Measurements from ENCODE around the gene RASGRF1.

The RASGRF1 gene

DNA sequence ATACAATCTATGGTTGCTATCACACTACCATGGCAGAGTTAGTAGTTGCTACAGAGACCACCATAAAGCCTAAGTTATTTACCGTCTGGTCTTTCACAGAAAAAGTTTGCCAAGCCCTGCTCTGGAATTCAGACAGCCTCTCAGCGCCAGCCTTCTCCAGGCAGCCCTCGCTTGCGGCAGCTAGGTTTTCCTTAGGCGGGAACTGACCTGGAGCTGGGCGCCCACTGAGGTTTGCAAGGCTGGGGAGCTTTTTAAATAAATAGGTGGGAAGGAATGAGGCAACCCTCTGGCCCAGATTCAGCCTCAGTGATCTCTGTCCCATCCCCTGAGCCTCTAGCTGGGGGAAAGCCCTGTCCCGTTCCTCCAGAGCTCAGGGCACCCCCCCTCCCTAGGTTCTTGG, 146.9 kb downstream of the RASGRF1 start:
- TF ChIP-seq, protein P1, sequence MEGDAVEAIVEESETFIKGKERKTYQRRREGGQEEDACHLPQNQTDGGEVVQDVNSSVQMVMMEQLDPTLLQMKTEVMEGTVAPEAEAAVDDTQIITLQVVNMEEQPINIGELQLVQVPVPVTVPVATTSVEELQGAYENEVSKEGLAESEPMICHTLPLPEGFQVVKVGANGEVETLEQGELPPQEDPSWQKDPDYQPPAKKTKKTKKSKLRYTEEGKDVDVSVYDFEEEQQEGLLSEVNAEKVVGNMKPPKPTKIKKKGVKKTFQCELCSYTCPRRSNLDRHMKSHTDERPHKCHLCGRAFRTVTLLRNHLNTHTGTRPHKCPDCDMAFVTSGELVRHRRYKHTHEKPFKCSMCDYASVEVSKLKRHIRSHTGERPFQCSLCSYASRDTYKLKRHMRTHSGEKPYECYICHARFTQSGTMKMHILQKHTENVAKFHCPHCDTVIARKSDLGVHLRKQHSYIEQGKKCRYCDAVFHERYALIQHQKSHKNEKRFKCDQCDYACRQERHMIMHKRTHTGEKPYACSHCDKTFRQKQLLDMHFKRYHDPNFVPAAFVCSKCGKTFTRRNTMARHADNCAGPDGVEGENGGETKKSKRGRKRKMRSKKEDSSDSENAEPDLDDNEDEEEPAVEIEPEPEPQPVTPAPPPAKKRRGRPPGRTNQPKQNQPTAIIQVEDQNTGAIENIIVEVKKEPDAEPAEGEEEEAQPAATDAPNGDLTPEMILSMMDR (IDR thresholded peaks at IDR 0.05) = no peak

DNA sequence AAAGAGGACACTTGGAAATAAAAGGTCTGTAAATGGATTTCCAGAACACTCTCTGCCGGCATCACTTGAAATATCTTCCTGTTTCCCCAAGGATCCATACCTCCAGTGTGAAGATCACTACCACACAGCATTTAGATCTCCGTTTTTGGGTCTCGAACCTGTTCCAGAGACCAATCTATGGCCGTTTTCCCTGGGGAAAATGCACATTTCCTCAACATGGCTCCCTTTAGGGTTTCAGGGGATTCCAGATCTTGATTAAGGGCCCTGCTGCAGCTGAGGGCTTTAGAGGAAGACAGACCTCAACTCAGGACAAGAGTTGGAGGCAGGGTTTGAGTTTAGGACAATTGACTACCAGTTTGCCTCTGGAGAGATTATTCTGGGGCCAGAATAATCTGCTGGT, 147.8 kb downstream of the RASGRF1 start:
- TF ChIP-seq, protein P1 (IDR thresholded peaks at IDR 0.05) = no peak

DNA sequence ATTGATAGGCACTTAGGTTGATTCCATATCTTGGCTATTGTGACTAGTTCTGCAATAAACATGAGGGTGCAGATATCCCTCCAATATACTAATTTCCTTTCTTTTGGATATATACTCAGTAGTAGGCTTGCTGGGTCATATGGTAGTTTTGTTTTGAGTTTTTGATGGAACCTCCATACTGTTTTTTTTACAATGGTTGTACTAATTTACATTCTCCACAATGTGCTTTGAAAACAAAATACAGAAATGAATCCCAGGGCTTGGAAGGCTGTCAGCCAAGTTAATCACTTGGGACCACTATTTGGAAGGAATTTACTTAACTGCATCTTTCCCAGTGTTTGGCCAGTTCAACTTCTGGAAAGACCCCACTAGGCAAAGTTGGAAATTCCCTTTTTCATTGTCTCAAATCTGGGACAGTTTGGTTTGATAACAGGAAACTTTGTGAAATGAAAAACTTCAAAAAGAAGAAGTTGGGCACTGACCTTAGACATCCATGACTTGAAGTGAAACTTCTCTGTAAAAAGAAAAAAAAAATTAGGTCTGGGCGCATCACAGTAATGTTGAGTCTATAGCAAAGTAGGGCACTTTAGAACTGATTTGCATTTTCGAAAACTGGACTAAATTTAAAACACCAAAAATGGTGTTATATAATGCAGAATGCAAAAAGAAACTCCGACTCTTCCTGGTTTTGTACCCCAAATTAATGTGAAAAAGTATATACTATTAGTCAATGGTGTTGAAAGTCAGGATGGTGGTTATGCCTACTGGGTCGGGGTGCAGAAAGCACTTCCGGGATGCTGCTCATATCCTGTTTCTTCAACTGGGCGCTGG, 151.7 kb downstream of the RASGRF1 start:
- TF ChIP-seq, protein P1 (IDR thresholded peaks at IDR 0.05) = no peak

DNA sequence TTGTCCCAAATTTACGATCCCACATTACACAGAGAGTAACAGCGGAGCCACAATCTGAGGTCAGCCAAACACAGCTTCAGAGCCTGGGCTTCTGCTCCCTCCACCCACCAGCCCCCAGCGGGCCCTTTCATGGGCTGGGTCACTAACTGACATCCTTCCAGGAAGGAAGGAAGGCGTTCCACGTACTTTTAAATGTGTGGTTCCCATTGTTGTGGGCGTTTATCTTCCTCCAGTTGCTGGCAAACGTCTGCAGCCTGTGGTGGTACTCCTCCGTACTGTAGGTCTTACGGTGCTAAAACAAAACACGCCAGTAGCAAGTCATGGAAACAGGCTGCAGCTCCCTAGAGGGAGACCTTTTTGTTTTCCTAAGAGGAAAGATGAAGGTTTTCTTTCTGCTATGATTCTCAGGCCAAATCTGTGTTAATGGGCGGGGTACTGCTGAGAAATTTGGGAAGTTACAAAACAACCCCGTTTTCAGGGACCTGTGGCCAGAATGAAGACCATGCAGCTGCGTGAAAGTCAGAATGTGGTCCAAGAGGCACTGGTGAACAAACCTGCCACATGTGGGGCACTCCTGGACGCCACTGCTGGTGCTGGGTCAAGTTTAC, 153.3 kb downstream of the RASGRF1 start:
- TF ChIP-seq, protein P1 (IDR thresholded peaks at IDR 0.05) = no peak

DNA sequence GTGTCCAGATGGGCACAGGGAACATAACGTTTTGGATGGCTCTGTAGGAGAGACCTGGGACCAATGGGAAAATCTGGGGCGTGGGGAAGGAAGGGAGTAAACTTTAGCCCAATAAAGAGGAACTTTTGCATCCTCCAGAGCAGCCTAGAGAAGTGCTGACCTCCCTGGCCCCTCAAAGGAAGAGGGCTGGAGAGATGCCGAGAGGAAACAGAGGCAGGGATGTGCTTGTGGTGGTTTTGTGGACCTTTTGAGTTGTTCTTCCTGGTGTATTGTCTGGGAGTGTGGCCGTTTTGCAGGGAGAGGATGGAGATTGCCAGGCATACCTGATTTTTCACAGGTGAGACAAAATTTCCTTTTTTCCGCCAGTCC, 155.9 kb downstream of the RASGRF1 start:
- TF ChIP-seq, protein P1 (IDR thresholded peaks at IDR 0.05) = no peak

DNA sequence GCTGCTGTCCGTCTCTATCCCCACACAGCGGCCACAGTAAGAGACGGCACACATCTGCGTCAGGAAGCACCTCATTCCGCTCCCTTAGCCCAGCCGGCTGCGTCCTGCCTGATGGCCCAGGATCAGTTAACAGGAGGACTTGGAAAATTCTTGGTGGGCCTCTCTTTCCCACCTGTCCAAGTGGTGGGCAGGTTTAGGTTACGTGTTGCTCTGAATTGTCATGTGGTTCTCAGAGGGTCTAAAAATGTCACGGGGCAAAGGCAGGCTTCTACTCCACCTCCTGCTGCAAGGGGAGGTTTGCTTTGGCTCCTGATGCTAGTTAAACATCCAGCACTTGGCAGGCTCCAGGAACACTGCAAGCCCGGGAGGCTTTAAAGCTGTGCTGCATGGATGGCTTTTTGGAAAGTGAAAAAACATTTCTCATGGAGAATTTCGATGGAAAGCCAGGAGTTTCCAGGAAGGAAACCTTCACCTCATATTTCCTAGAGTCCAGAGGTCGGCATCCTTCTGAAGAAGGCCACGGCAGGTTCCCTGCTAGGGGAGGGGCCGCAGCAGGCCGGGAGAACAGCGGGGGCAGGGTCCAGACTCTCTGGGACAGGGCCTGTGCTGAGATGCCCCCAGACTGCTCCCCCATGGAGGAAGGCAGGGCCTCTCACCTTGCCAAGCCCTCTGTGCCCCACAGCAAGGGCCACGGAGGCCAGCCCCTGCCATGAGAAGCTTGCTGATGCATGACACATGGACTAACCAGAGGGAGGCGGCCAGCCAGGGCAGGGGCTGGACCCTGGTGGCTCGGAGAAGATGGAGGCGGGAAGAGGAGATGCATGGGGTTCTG, 156.5 kb downstream of the RASGRF1 start:
- TF ChIP-seq, protein P1 (IDR thresholded peaks at IDR 0.05) = no peak

DNA sequence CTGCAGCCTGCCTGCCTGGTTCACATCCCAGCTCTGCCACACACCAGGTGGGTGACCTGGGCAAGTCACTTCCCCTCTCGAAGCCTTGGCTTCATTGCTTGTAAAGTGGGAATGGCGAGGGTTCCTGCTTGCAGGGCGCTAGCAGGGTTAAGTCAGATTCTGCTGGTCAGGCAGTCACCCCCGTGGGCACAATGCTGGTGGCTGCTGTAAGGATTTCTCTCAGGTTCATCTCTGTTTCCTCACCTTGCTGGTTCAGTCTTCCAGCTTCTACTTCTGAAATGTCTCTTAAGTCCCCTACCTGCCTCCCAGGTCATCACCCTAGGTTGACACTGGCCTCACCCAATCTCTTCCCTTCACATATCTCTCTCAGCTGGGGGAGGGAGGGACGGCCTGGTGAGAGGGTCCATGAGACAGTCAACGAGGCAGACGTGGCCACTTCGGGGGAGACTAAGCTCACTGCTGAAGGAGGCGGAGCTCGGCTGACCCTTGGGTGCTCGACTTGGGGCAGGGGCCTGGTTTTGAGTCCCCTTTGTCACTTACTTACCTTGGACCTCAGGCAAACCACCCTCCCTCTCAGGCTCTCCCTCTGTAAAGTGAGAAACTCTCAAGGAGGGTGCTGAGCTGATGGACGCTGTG, 157.3 kb downstream of the RASGRF1 start:
- TF ChIP-seq, protein P1 (IDR thresholded peaks at IDR 0.05) = no peak

Measured in LNCAP (cell line).